ENCODE results near the gene MAST3.

MAST3 gene

DNA sequence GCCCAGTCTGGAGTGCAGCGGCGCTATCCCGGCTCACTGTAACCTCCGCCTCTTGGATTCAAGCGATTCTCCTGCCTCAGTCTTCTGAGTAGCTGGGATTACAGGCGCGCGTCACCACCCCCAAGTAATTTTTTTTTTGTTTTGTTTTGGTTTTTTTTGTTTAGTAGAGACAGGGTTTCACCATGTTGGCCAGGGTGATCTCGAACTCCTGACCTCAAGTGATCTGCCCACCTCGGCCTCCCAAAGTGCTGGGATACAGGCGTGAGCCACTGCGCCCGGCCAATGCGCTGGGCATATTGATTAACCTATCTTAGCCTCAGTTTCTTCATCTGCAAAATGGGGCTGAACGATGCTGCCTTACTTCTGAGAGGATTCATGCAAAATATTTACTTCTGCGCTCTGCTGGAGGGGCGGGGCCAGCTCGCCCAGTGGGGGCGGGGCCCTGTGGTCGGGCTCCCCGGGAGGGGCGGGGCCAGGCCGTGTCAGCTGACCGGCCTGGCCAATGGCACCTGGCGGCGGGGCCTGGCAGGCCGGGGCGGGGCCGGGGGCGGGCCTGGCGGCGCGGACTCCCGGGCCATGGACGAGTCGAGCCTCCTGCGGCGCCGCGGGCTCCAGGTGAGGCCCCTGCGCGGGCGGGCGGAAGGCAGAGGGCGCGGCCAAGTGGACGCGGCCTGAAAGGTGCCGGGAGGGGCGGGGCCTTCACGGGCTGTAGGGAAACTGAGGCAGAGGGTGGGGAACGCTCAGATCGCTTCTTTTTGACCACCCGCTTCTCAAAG, at the start of gene MAST3:
TSS of gene MAST3 (plus strand) at position 562 of the 776 bp plus-strand sequence. CDS start at position 577, 15 bp downstream.
- FAIRE-seq: no peak

DNA sequence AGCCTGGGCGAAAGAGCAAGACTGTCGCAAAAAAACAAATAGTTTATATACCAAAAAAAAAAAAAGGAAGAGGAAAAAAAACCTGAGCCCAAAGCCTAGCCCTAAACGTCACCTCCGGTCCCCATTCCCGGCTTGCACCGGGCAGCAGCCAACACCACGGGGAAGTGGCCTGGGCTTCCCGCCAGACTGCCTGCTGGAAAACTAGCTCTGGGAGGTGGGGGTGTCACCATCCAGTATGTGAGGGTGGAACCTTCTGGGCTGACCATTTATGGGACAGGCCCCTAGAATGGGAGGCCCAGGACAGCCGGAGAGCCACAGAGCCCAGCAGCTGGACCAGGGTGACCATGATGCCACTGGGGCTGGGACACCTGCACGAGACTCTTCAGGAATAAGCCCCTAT, 48.2 kb upstream of the MAST3 start:
- FAIRE-seq: no peak

DNA sequence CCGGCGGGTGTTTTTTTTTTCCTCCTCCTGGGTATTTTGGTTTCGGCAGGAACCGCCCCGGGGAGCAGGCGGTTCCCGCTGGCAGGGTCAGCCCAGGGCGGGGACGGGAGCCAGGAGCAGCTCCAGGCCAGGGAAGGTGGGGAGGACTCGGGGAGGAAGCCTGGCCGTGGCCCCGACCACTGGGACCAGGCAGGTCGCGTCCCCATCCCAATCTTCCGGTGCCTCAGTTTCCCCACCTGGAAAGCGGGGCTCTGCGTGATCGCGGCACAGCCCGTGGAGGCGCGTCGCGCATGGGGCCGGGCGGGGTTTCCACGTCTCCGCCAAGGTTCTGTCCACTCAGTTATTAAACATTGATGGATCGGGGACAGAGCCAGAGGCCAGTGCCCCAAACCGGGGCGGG, 45.7 kb upstream of the MAST3 start:
- FAIRE-seq: no peak

DNA sequence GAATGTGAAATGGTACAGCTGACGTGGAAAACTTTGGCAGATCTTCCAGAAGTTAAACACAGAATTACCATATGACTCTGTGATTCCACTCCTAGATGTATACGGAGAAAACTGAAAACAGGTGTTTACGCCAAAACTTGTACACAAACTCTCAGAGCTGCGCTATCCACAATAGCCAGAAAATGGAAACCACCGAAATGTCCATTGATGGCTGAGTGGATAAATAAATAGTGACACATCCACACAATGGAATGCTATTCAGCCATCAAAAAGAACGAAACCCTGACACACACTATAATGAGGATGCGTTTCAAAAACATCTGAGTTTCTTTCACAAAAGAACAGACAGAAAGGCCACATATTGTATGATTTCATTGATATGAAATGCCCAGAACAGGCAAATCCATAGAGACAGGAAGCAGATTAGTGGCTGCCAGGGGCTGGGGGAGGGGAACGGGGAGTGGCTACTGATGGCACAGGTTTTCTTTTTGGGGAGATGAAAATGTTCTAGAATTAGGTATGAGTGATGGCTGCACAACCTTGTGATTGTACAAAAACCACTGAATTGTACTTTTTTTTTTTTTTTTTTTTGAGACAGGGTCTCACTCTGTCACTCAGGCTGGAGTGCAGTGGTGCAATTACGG, 43.9 kb upstream of the MAST3 start:
- FAIRE-seq: no peak

DNA sequence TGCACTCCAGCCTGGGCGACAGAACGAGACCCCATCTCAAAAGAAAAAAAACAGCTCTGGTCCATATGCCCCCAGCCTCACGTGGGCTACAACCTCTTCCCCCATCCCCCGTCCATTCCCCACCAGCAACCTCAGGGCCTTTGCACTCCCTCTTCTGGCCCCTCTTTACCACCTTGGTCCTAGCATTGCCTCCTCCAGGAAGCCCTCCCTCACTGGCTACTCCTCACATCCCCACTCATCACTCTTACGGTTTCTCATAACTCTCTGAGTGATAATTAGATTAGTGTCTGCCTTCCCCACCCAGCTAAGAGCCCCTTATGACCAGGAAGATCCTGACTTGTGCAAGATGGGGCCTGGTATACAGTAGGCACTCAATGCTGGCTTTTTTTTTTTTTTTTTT, 41.6 kb upstream of the MAST3 start:
- no peak for FAIRE-seq

DNA sequence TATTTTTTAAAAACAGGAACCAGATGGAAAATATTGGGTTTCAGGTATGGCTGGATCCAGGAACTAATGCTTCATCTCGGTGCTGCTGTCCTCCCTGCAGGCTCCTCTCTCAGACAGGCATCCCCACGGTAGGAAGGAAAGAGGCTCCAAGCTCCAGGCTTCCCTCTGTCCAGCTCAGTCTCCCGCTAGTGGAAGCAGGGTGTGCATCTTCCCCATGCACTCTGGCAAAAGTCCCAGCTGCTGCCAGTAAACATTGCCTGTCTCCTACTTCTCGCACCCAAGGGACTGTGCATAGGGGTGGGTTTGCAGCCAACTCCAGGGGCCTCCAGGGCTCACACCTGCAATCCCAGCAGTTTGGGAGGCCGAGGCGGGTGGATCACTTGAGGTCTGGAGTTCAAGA, 40.0 kb upstream of the MAST3 start:
- FAIRE-seq: no peak

DNA sequence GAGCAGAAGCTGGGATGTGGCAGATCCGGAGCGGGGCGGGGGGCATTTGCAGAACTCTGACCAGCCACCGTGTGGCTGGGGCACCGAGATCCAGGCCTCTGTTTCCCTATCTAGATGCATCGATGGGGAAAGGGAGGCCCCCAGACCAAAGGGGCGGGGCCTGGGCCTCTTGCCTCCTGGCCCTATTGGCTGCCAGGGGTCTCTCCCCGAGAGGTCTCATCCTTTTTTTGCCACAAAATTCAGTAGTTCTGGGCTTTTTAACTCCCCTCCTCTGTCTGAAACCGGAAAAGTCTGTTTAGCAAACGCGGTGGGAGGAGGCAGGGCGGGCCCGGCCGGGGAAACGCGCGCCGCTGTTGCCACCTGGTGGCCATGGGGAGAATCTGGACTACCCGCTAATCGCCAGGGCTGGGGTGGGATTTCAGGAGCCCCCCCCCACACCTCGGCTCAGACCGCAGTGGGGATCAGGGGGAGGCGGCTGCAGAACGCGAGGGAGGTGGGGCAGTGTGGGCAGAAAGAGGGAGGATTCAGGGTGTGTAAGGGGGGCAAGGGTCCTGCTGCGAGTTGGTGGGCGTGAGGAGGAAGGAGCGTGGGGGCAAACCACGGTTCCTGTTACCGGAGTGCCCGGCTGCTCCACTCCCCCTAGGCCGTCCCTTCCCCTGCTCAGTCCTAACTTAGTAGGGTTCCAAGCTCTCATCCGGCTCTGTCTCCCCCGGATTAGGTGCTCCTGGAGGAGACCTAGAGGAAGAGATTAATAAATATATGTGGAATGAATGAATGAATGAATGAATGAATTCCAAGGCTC, 39.2 kb upstream of the MAST3 start:
- FAIRE-seq: no peak

DNA sequence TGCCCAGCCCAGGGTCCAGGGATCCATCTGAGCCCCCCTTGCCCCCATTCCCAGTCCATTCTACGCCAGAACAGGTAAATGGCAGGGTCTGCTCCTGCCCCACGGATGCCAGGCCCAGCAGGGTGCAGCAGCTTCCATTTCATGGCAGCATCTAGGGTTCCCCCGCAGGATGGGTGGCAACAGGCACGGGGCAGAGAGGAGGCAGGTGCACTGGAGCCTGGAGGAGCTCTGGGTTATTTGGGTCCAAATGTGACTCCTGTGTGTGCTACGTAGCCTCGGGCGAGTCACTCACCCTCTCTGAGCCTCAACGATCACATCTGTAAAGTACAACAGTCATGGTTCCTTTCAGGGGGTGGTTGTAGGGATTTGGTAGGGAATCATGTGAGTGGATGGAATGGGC, 38.3 kb upstream of the MAST3 start:
- FAIRE-seq: no peak

DNA sequence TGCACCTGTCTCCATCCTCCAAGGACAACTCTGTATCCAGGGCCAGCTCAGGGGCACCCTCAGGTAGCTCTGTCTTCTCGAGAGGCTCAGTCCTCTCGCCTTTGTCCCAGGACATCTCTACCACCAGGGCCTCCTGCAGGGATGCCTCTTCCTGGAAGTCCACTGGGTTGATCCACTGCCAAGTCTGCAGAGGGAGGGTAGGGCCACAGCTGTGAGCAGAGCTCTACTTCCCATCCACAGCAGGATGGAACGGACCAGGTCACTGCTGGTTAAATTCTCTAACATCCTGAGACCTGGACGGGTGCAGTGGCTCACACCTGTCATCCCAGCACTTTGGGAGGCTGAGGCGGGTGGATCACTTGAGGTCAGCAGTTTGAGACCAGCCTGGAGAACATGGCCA, 37.7 kb upstream of the MAST3 start:
- no peak for FAIRE-seq

DNA sequence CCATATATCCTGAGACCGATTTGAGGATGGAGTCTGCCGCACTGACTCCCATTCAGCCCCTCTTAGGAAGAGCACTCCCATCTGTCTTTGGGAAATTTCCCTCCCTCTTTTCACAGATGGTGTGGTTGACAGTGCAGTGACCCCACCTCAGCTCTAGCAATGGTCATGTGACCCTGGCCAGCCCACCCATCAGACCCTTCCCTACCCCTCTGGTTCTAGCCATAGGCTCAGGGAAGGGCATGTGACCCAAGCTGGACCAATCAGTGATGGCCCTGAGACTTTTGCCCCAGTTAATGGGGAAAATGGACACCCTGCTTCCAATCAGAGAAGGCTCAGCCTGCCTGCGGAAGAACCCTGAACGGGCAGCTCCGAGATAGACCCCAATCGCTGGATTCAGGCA, 37.1 kb upstream of the MAST3 start:
- FAIRE-seq: no peak

DNA sequence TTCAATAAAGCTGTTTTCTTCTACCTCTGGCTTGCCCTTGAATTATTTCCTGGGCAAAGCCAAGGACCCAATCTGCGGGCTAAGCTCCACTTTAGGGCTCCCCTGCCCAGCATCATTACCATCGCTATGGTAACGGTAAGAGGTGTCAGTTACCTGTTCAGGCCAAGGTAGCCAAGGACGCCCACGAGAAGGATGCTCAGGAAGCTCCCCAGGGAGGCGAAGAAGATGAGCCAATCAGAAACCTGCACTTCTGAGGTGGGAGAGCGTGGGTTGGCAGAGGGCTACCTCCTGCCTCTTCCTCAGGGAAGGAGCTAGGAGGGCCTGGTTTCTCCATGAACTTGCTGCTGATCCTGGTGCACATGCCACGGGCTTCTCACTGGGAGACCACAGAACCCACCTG, 35.5 kb upstream of the MAST3 start:
- FAIRE-seq: no peak

DNA sequence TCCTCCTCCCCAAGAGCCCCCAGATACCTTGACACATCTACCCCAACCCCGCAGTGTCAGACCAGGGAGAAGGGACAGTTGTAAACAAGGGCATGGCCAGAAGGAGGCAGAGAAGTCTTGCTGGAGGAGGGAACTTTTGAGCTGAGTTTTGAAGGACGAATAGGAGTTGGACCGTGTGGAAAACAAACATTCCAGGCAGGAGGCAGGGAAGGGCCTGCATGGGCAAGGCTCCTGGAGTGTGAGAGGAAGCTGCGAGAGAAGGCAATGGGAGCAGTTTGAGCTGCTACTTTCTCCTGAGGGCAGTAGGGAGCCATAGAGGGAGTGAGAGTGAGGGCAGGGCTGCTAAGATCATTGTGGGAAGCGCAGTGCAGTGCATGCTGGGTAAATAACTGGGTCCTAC, 34.1 kb upstream of the MAST3 start:
- no peak for FAIRE-seq

DNA sequence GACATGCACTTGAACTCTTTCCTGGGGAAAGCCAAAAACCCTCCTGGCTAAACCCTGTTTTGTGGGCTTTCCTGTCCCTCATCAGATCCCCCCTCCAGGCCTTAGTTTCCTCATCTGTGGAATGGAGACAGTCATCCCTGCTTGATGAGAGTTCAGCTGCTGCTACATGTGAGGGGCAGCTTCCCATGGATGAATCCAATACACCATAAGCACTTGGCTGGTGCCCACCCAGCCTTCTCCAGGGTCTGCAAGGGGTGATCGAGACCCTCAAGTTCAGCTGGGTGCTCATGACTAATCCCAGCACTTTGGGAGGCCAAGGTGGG, 32.4 kb upstream of the MAST3 start:
- FAIRE-seq: no peak

DNA sequence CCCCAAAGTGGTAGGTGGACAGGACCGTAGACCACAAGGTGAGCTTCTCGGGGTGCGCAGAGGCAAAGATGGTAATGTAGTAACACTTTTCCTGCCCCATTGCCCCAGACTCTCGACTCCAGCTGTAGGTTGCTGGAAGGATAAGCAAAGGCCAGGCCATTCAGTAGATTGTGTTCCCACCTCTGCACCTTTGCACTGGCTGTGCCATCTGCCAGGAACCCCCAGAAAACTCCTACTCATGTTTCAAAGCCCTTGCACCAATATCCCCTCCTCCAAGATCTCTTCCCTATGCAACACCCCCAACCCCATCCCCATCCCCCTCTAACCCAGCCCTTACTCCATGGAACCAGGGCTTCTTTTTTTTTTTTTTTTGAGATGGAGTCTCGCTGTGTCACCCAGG, 29.2 kb upstream of the MAST3 start:
- FAIRE-seq: no peak

DNA sequence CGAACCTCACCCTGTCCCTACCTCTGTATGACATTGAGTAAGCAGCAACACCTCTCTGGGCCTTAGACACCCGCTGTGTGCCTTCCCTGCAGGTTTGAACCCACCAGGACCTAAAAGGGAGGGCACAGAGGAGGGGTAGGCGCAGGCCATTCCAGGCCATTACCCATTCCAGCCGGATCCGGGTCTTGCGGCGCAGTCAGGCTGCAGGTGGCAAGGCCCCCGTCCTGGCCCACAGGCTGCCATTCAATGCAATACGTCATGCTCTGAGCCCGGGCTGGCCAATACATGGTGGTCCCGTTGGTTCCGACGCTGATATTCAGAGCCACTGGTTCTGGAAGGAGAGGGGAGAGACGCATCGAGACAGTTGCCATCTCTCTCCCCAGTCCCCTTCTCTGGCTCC, 28.2 kb upstream of the MAST3 start:
- no peak for FAIRE-seq

DNA sequence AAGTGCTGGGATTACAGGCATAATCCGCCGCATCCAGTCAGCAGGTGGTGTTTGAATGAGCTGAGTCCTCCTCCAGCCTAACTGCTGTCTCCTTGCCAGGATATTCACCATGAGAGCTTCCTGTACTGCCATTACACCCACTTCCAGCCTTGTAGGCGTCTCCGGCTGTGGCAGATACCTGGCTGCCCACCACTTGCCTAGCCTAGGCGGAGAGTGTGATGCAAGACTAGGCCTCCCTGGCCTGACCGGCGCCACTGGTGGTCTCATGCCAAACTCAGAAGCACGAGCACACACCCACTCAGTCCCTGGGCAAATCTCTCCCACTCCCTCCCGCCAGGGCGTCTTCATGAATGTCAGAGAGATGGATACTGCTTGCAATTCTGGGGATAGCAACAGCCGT, 27.4 kb upstream of the MAST3 start:
- FAIRE-seq: no peak

DNA sequence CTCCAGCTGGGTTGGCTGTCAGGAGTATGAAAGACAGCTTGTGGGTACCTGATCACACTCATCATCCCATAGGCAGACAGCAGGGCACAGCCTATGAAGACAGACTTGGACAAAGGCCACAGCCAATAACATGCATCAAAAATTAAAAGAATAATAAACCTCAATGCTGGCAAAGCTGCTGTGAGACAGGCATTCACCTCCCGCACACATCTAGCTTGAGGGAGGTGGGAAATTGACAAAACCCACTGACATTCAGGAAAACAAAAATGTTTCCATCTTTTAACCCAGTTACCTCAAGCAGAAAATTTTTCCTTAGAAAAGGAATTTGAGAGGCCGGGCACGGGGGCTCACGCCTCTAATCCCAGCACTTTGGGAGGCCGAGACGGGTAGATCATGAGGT, 25.2 kb upstream of the MAST3 start:
- no peak for FAIRE-seq

DNA sequence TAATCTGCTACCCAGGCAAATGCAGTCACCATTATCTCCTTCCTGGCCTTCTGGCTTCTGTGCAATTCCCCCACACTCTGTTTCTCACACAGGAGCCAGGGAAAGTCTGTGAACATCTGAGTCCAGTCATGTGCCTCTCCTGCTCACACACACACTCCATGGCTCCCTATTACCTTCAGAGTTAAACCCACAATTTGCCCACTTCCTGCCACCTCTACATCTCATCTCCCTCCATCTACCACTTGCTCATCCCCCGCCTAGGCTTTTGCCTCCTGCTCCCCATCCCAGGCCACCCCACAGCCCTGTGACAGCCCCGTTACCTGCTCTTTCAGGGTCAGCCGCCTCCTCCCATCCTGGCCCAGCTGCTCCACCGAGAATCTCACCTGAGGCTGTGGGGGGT, 24.4 kb upstream of the MAST3 start:
- FAIRE-seq: no peak

DNA sequence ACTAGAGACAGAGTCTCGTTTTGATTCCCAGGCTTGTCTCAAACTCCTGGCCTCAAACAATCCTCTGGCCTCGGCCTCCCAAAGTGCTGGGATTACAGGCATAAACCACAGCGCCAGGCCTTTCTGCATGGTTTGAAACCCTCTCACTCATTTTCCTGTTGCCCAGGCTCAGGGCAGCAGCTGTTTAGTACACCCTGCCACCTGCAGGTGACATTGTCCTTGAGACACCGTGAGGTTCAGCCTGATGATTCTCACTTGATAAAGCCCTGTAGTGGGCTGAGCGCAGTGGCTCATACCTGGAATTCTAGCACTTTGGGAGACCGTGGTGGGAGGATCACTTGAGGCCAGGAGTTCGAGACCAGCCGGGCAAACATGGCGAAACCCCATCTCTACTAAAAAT, 23.4 kb upstream of the MAST3 start:
- FAIRE-seq: no peak

DNA sequence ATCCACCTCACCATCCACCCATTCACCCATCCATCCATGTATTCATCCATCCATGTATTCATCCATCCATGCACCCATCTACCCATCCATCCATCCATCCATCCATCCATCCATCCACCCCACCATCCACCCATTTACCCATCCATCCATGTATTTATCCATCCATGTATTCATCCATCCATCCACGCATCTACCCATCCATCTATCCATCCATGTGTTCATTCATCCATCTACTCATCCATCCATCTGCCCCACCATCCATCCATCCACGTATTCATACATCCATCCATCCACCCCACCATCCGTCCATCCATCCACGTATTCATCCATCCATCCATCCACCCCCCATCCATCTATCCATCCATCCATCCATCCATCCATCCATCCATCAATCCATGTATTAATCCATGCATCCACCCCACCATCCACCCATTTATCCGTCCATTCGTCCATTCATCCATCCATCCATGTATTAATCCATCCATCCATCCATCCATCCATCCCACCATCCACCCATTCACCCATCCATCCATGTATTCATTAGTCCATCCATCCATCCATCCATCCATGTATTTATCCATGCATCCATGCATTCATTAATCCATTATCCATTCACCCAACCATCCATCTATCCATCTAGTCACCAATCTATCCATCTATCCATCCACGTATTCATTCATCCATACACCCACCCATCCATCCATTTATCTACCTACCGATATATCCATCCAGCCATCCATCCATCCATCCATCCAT, 13.5 kb upstream of the MAST3 start:
- no peak for FAIRE-seq

DNA sequence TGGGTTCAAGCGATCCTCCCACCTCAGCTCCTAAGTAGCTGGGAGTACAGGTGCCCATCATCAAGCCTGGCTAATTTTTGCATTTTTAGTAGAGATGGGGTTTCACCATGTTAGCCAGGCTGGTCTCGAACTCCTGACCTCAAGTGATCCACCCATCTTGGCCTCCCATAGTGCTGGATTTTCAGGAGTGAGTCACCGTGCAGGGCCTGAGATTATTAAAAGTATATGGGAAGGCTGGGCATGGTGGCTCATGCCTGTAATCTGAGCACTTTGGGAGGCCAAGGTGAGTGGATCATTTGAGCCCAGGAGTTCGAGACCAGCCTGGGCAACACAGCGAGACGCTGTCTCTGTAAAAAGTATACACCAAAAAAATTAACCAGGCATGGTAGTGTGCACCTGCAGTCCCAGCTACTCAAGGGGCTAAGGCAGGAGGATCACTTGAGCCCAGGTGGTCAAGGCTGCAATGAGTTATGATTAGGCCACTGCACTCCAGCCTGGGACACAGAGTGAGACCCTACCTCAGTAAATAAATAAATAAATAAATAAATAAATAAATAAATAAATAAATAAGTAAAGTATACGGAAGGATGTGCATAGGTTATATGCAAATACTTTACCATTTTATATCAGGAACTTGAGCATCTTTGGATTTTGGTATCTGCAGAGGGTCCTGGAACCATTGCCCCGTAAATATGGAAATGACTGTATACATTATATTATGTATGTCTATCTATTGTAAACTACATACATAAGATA, 11.7 kb upstream of the MAST3 start:
- FAIRE-seq: no peak

DNA sequence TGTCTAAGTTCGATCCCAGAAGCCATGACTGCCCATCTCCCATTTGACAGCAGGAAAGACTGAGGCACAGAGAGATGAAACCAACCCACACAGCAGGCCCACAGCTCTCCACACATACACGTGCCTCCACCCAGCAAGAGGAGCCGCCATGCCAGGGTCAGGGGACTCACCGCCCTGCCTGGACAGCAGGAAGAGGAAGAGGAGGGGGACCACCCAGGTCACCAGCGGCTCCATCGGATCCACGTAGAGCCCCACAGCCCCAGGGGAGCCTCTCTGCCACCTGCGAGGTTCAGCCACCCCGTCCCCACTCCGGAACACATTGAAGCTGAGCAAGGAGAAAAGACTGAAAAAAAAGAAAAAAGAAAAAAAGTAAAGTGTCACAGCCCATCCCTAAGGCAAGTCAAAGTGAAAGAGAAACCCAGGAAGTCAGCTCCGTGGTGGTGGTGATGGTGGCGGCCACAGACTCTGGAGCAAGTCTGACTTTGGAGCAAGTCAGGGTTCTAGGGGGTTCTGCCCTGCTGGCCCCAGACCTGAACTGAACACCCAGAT, 10.9 kb upstream of the MAST3 start, which contains the start of gene IL12RB1:
TSS of gene IL12RB1 (minus strand) at position 345 of the 549 bp plus-strand sequence. CDS start at position 234, 111 bp downstream.
- FAIRE-seq: no peak
